ENCODE data around the gene TFPI.

TFPI gene

GRCh38 chr2:187440101-187440675 is 114.0 kb downstream of the TFPI start:
- no peak overlapping the region for H3K4me3 ChIP-seq
- H3K9me3 ChIP-seq: no peaks in the 10 kb centered on the region
- no peaks in the 10 kb centered on the region for H3K27me3 ChIP-seq (ENCODE audit: low read depth)
- H3K36me3 ChIP-seq (replicated peaks): no peaks in the 10 kb centered on the region
- H3K4me1 ChIP-seq: no peaks in the 10 kb centered on the region
- in situ Hi-C loops (cut with MboI; ENCODE audit: low sequenced_read_pairs): no loop called here
- DNase-seq (ENCODE audit: low spot score in 2 of 2): no peak

GRCh38 chr2:187438455-187438854 is 115.8 kb downstream of the TFPI start:
- in situ Hi-C loops (cut with MboI; ENCODE audit: low sequenced_read_pairs): no loop called here
- Histone ChIP-seq H3K27me3 (ENCODE audit: low read depth) (no peaks in the 10 kb centered on the region), H3K9me3 (no peaks in the 10 kb centered on the region)

GRCh38 chr2:187435756-187436155 is 118.5 kb downstream of the TFPI start:
- no peak for DNase-seq (ENCODE audit: low spot score in 2 of 2)
- Histone ChIP-seq H3K9me3 (no peaks in the 10 kb centered on the region), H3K36me3 (replicated peaks) (no peaks in the 10 kb centered on the region), H3K4me1 (no peaks in the 10 kb centered on the region), H3K27me3 (ENCODE audit: low read depth) (no peaks in the 10 kb centered on the region), H3K4me3 (no peak overlapping the region)
- in situ Hi-C loops (cut with MboI; ENCODE audit: low sequenced_read_pairs): no loop called here

More at GRCh38 chr2:187438455-187438854, 115.8 kb downstream of the TFPI start:
- no peaks in the 10 kb centered on the region for H3K36me3 ChIP-seq (replicated peaks)
- peak in 1 of 2 experiments; percentile 4 for DNase-seq (ENCODE audit: low spot score in 2 of 2)
- H3K4me3 ChIP-seq: no peak overlapping the region
- H3K4me1 ChIP-seq: no peaks in the 10 kb centered on the region

- no peak overlapping the region for H3K4me3 ChIP-seq
- H3K36me3 ChIP-seq (replicated peaks): no peaks in the 10 kb centered on the region
- DNase-seq (ENCODE audit: low spot score in 2 of 2): no peak
- H3K4me1 ChIP-seq: no peaks in the 10 kb centered on the region
- in situ Hi-C loops (cut with MboI; ENCODE audit: low sequenced_read_pairs): no loop called here
- no peaks in the 10 kb centered on the region for H3K9me3 ChIP-seq
- H3K27me3 ChIP-seq (ENCODE audit: low read depth): no peaks in the 10 kb centered on the region
These were observed 119.2 kb downstream of the TFPI start for GRCh38 chr2:187435078-187435477.

GRCh38 chr2:187434342-187434785 is 119.9 kb downstream of the TFPI start:
- Histone ChIP-seq H3K36me3 (replicated peaks) (no peaks in the 10 kb centered on the region), H3K4me1 (peaks cover 6% of the 10 kb centered on the region; the same call in 1 of the 2 replicates), H3K9me3 (no peaks in the 10 kb centered on the region), H3K4me3 (no peak overlapping the region), H3K27me3 (ENCODE audit: low read depth) (no peaks in the 10 kb centered on the region)
- DNase-seq (ENCODE audit: low spot score in 2 of 2): no peak
- in situ Hi-C loops (cut with MboI; ENCODE audit: low sequenced_read_pairs): no loop called here

GRCh38 chr2:187431911-187432310 is 122.3 kb downstream of the TFPI start:
- Histone ChIP-seq H3K9me3 (no peaks in the 10 kb centered on the region), H3K4me1 (peaks cover 6% of the 10 kb centered on the region; the same call in 1 of the 2 replicates), H3K4me3 (no peak overlapping the region), H3K36me3 (replicated peaks) (no peaks in the 10 kb centered on the region), H3K27me3 (ENCODE audit: low read depth) (no peaks in the 10 kb centered on the region)
- in situ Hi-C loops (cut with MboI; ENCODE audit: low sequenced_read_pairs): no loop called here
- no peak for DNase-seq (ENCODE audit: low spot score in 2 of 2)

- DNase-seq (ENCODE audit: low spot score in 2 of 2): no peak
- Histone ChIP-seq H3K9me3 (no peaks in the 10 kb centered on the region), H3K4me1 (peaks cover 6% of the 10 kb centered on the region; the same call in 1 of the 2 replicates), H3K36me3 (replicated peaks) (no peaks in the 10 kb centered on the region), H3K4me3 (no peak overlapping the region), H3K27me3 (ENCODE audit: low read depth) (no peaks in the 10 kb centered on the region)
- in situ Hi-C loops (cut with MboI; ENCODE audit: low sequenced_read_pairs): no loop called here
These were observed 124.2 kb downstream of the TFPI start for GRCh38 chr2:187429989-187430388.

- Histone ChIP-seq H3K27me3 (ENCODE audit: low read depth) (no peaks in the 10 kb centered on the region), H3K4me3 (no peak overlapping the region), H3K9me3 (no peaks in the 10 kb centered on the region), H3K36me3 (replicated peaks) (no peaks in the 10 kb centered on the region), H3K4me1 (peaks cover 9% of the 10 kb centered on the region)
- peak in 1 of 2 experiments; percentile 61 for DNase-seq (ENCODE audit: low spot score in 2 of 2)
- in situ Hi-C loops (cut with MboI; ENCODE audit: low sequenced_read_pairs): no loop called here
These were observed 130.1 kb downstream of the TFPI start for GRCh38 chr2:187424146-187424545.

GRCh38 chr2:187422282-187422681 is 132.0 kb downstream of the TFPI start:
- Histone ChIP-seq H3K9me3 (no peaks in the 10 kb centered on the region), H3K4me3 (no peak overlapping the region)
- in situ Hi-C loops (cut with MboI; ENCODE audit: low sequenced_read_pairs): no loop called here

GRCh38 chr2:187421519-187421918 is 132.7 kb downstream of the TFPI start:
- no peak for DNase-seq (ENCODE audit: low spot score in 2 of 2)
- in situ Hi-C loops (cut with MboI; ENCODE audit: low sequenced_read_pairs): no loop called here
- Histone ChIP-seq H3K9me3 (no peaks in the 10 kb centered on the region), H3K27me3 (ENCODE audit: low read depth) (no peaks in the 10 kb centered on the region), H3K4me3 (no peak overlapping the region), H3K4me1 (peaks cover 9% of the 10 kb centered on the region), H3K36me3 (replicated peaks) (no peaks in the 10 kb centered on the region)

More at GRCh38 chr2:187422282-187422681, 132.0 kb downstream of the TFPI start:
- H3K36me3 ChIP-seq (replicated peaks): no peaks in the 10 kb centered on the region
- peaks cover 9% of the 10 kb centered on the region for H3K4me1 ChIP-seq
- no peak for DNase-seq (ENCODE audit: low spot score in 2 of 2)
- H3K27me3 ChIP-seq (ENCODE audit: low read depth): no peaks in the 10 kb centered on the region

- no peaks in the 10 kb centered on the region for H3K36me3 ChIP-seq (replicated peaks)
- H3K9me3 ChIP-seq: no peaks in the 10 kb centered on the region
- H3K4me3 ChIP-seq: no peak overlapping the region
- in situ Hi-C loops (cut with MboI; ENCODE audit: low sequenced_read_pairs): no loop called here
- peaks cover 9% of the 10 kb centered on the region for H3K4me1 ChIP-seq
- DNase-seq (ENCODE audit: low spot score in 2 of 2): no peak
- no peaks in the 10 kb centered on the region for H3K27me3 ChIP-seq (ENCODE audit: low read depth)
These were observed 134.4 kb downstream of the TFPI start for GRCh38 chr2:187419808-187420207.

- DNase-seq (ENCODE audit: low spot score in 2 of 2): no peak
- H3K9me3 ChIP-seq: no peaks in the 10 kb centered on the region
- in situ Hi-C loops (cut with MboI; ENCODE audit: low sequenced_read_pairs): no loop called here
These were observed 138.8 kb downstream of the TFPI start for GRCh38 chr2:187415449-187415848.

More at GRCh38 chr2:187415449-187415848, 138.8 kb downstream of the TFPI start:
- Histone ChIP-seq H3K4me3 (no peak overlapping the region), H3K4me1 (peaks cover 12% of the 10 kb centered on the region), H3K27me3 (ENCODE audit: low read depth) (no peaks in the 10 kb centered on the region), H3K36me3 (replicated peaks) (no peaks in the 10 kb centered on the region)
